Prostate gland (tissue), 2 donors: ENCODE results near the gene C11orf71. TPM values are rescaled to one million over a fixed set of nuclear protein-coding genes. Genes with fewer than 3 reads are reported as not detected.

ENCODE experiments used
- DNase-seq: peaks from one replicate; pipeline ENCODE4 v3.0.0-alpha.2; 2019; ENCODE audit warnings: low spot score
- H3K27ac ChIP-seq, 2 donors: fragments of 200-600 bp; sonication (generic); 2 replicates each; pipeline ENCODE4 v1.5.1; 2017 to 2019
- H3K27me3 ChIP-seq: fragments of 200-600 bp; sonication (generic); replicated peaks from 2 replicates; pipeline ENCODE4 v1.5.1; 2019; ENCODE audit not compliant: insufficient read depth
- H3K36me3 ChIP-seq, 2 donors: fragments of 200-600 bp; sonication (generic); 1 replicate in 1 of 2; 2 replicates in 1 of 2; pipeline versions ENCODE4 v1.5.1 to v1.8.1; 2017 to 2019
- H3K4me1 ChIP-seq: fragments of 200-600 bp; sonication (generic); replicated peaks from 2 replicates; pipeline ENCODE4 v1.5.1; 2019
- H3K4me3 ChIP-seq, 2 donors: fragments of 200-600 bp; sonication (generic); 2 replicates each; pipeline ENCODE4 v1.5.1; 2017 to 2019
- H3K9me3 ChIP-seq: fragments of 200-600 bp; sonication (generic); 2 replicates; pipeline ENCODE4 v1.5.1; 2017
- POLR2A ChIP-seq: fragments of 450-650 bp; IDR thresholded peaks from one replicate; pipeline ENCODE4 v1.6.1; 2016; ENCODE audit warnings: antibody characterized with exemption, mild to moderate bottlenecking
- POLR2AphosphoS5 ChIP-seq: sonication (generic); formaldehyde crosslinking; IDR thresholded peaks from one replicate; pipeline ENCODE4 v1.6.1; 2017; ENCODE audit warnings: antibody characterized with exemption
- WGBS: methylation state at CpG from one replicate; pipeline ENCODE4 v1.1.5; 2018; 5-methylcytosine and 5-hydroxymethylcytosine counted together
- intact Hi-C: fragments of 100-400 bp; cut with DNase I; formaldehyde crosslinking; loops from one replicate; pipeline ENCODE4 v1.14.2; 2022
- total RNA-seq, 2 donors: library from RNA; depleted of rRNA; stranded (reverse); fragments of >200 nt; gene quantifications; one replicate each; pipeline ENCODE4 v1.1.0, GENCODE V29; 2016
- TF ChIP-seq, protein P1 (sequence below), 4 experiments: fragments of 200-600 bp in 2 of 4; fragments of 450-650 bp in 2 of 4; sonication (generic) in 2 of 4; IDR thresholded peaks; 1 replicate in 3 of 4; 2 replicates in 1 of 4; pipeline ENCODE4 v1.5.1; 2016 to 2019; ENCODE audit warnings: antibody characterized with exemption in 4 of 4, mild to moderate bottlenecking in 2 of 4, moderate library complexity in 2 of 4

The C11orf71 gene
- total RNA-seq, 2 donors from 2014 or later, result 14.4 to 15.3 TPM

- DNase-seq, result no peak
- Histone ChIP-seq H3K27ac (no peak overlapping the region), H3K27me3 (no peaks in the 10 kb centered on the region), H3K36me3 (no peaks in the 10 kb centered on the region), H3K4me1 (no peaks in the 10 kb centered on the region), H3K9me3 (no peaks in the 10 kb centered on the region), H3K4me3 (no peak overlapping the region)
- intact Hi-C loops, result no loop called here
- TF ChIP-seq POLR2AphosphoS5, result no peak
- TF ChIP-seq, protein P1, sequence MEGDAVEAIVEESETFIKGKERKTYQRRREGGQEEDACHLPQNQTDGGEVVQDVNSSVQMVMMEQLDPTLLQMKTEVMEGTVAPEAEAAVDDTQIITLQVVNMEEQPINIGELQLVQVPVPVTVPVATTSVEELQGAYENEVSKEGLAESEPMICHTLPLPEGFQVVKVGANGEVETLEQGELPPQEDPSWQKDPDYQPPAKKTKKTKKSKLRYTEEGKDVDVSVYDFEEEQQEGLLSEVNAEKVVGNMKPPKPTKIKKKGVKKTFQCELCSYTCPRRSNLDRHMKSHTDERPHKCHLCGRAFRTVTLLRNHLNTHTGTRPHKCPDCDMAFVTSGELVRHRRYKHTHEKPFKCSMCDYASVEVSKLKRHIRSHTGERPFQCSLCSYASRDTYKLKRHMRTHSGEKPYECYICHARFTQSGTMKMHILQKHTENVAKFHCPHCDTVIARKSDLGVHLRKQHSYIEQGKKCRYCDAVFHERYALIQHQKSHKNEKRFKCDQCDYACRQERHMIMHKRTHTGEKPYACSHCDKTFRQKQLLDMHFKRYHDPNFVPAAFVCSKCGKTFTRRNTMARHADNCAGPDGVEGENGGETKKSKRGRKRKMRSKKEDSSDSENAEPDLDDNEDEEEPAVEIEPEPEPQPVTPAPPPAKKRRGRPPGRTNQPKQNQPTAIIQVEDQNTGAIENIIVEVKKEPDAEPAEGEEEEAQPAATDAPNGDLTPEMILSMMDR (IDR thresholded peaks at IDR 0.05), result no peak
- 54% methylated on average over 3 of the region's 3 CpGs for WGBS
These were observed 46.2 kb downstream of the C11orf71 start for GRCh38 chr11:114354076-114354475.

- H3K4me1 ChIP-seq, result no peaks in the 10 kb centered on the region
- H3K27me3 ChIP-seq, result no peaks in the 10 kb centered on the region
- no peak for DNase-seq
- WGBS, result 87% methylated on average over 3 of the region's 3 CpGs
- H3K36me3 ChIP-seq, result no peaks in the 10 kb centered on the region
- H3K27ac ChIP-seq, result no peak overlapping the region
- H3K9me3 ChIP-seq, result no peaks in the 10 kb centered on the region
- intact Hi-C loops, result no loop called here
- TF ChIP-seq POLR2A, result no peak
- no peak for TF ChIP-seq POLR2AphosphoS5
- TF ChIP-seq, protein P1 (IDR thresholded peaks at IDR 0.05), result no peak
- no peak overlapping the region for H3K4me3 ChIP-seq
These were observed 46.9 kb downstream of the C11orf71 start for GRCh38 chr11:114353443-114353842.

- TF ChIP-seq, protein P1 (IDR thresholded peaks at IDR 0.05), result no peak
- TF ChIP-seq POLR2AphosphoS5 (no peak), POLR2A (no peak)
- Histone ChIP-seq H3K27ac (no peak overlapping the region), H3K4me1 (no peaks in the 10 kb centered on the region), H3K9me3 (no peaks in the 10 kb centered on the region), H3K4me3 (no peak overlapping the region), H3K27me3 (no peaks in the 10 kb centered on the region), H3K36me3 (no peaks in the 10 kb centered on the region)
- intact Hi-C loops, result no loop called here
- 84% methylated on average over 10 of the region's 10 CpGs for WGBS
- no peak for DNase-seq
These were observed 50.3 kb downstream of the C11orf71 start for GRCh38 chr11:114350022-114350421.

Other genes with a start within 250 kb of the C11orf71 start
- 10 to 100 TPM; 59.3 to 63.2 TPM for gene NNMT, start 104.1 kb downstream of the C11orf71 start, total RNA-seq
- gene RBM7, start 155 bp upstream of the C11orf71 start, total RNA-seq, result 10 to 100 TPM; 23.7 to 27.3 TPM
- 100 to 1,000 TPM in 1 of 2 donors, 10 to 100 TPM in 1; 90.6 to 151 TPM for gene REXO2, start 39.0 kb upstream of the C11orf71 start, total RNA-seq
- 1 to 10 TPM in 1 of 2 donors, under 1 TPM in 1; 0.09 to 3.0 TPM for gene NXPE1, start 159.4 kb upstream of the C11orf71 start, total RNA-seq
- gene NXPE4, start 195.3 kb upstream of the C11orf71 start, total RNA-seq, result 10 to 100 TPM in 1 of 2 donors, under 1 TPM in 1; 0.18 to 12.3 TPM